Mesothelial cell of epicardium (in vitro differentiated cells): ENCODE measurements around the gene VTA1. TPM values are rescaled to one million over a fixed set of nuclear protein-coding genes. Genes with fewer than 3 reads are reported as not detected.

Source experiments
- DNase-seq, 2 experiments: peaks; one replicate each; pipeline ENCODE4 v3.0.0; 2021; ENCODE audit warnings: low spot score in 2 of 2; ENCODE audit not compliant: unreplicated experiment in 2 of 2
- H3K27ac Mint-ChIP-seq: 2 replicates; pipeline ENCODE4 v1.8.0; 2021; ENCODE audit warnings: mixed read lengths
- H3K27me3 Mint-ChIP-seq: 2 replicates; pipeline ENCODE4 v1.8.0; 2021; ENCODE audit warnings: low read depth, mixed read lengths
- H3K36me3 Mint-ChIP-seq: 2 replicates; pipeline ENCODE4 v1.8.0; 2021; ENCODE audit warnings: mixed read lengths
- H3K4me1 Mint-ChIP-seq: 2 replicates; pipeline ENCODE4 v1.8.0; 2021; ENCODE audit warnings: mixed read lengths
- H3K4me3 Mint-ChIP-seq: 2 replicates; pipeline ENCODE4 v1.8.0; 2021; ENCODE audit warnings: mild to moderate bottlenecking, moderate library complexity, mixed read lengths
- H3K9me3 Mint-ChIP-seq: 2 replicates; pipeline ENCODE4 v1.8.0; 2021; ENCODE audit warnings: mixed read lengths
- total RNA-seq: library from RNA; stranded (reverse); gene quantifications from 3 replicates; pipeline ENCODE4 v1.2.1, GENCODE V29; 2021
- TF ChIP-seq, protein P1 (sequence below): fragments of 200-600 bp; sonication (generic); IDR thresholded peaks from one replicate; pipeline ENCODE4 v1.5.0; 2021; ENCODE audit warnings: antibody characterized with exemption; ENCODE audit not compliant: unreplicated experiment

VTA1 gene
- total RNA-seq, 1 donor from 2014 or later = 42.6 TPM

DNA sequence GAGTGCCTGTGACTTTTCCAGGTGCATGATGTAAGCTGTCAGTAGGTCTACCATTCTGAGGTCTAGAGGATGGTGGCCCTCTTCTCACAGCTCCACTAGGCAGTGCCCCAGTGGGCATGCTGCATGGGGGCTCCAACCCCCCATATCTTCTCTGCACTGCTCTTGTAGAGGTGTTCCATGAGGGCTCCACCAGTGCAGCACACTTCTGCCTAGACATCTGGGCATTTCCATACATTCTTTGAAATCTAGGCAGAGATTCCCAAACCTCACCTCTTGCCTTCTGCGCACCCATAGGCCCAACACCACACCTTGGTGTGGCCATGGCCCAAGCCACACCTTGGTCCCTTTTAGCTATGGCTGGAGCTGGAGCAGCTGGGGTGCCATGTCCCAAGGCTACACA is 66.3 kb downstream of the VTA1 start:
- Mint-ChIP-seq H3K9me3 (peaks cover 50% of the 10 kb centered on the region), H3K27ac (no peak overlapping the region), H3K36me3 (peaks cover 58% of the 10 kb centered on the region), H3K4me1 (no peaks in the 10 kb centered on the region), H3K4me3 (no peak overlapping the region), H3K27me3 (no peaks in the 10 kb centered on the region)
- TF ChIP-seq, protein P1, sequence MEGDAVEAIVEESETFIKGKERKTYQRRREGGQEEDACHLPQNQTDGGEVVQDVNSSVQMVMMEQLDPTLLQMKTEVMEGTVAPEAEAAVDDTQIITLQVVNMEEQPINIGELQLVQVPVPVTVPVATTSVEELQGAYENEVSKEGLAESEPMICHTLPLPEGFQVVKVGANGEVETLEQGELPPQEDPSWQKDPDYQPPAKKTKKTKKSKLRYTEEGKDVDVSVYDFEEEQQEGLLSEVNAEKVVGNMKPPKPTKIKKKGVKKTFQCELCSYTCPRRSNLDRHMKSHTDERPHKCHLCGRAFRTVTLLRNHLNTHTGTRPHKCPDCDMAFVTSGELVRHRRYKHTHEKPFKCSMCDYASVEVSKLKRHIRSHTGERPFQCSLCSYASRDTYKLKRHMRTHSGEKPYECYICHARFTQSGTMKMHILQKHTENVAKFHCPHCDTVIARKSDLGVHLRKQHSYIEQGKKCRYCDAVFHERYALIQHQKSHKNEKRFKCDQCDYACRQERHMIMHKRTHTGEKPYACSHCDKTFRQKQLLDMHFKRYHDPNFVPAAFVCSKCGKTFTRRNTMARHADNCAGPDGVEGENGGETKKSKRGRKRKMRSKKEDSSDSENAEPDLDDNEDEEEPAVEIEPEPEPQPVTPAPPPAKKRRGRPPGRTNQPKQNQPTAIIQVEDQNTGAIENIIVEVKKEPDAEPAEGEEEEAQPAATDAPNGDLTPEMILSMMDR = no peak
- DNase-seq = no peak

DNA sequence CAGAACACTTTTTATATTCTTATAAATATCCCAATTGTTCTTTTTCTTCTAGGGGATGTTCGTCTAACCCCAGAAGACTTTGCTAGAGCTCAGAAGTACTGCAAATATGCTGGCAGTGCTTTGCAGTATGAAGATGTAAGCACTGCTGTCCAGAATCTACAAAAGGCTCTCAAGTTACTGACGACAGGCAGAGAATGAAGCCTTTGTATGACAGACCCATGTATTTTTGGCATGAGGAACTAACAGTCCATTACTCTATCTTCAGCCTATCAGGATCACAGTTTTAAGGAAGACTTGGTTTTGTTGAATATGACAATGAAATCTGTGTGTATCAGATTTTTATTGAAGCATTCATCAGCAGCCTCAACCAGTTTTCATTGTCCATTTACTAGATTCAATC is 71.4 kb downstream of the VTA1 start:
- peaks cover 24% of the 10 kb centered on the region for H3K36me3 Mint-ChIP-seq
- H3K27ac Mint-ChIP-seq = no peak overlapping the region
- peaks cover 9% of the 10 kb centered on the region for H3K9me3 Mint-ChIP-seq
- TF ChIP-seq, protein P1 = no peak
- no peak overlapping the region for H3K4me3 Mint-ChIP-seq
- H3K27me3 Mint-ChIP-seq = no peaks in the 10 kb centered on the region
- H3K4me1 Mint-ChIP-seq = no peaks in the 10 kb centered on the region
- DNase-seq = no peak

DNA sequence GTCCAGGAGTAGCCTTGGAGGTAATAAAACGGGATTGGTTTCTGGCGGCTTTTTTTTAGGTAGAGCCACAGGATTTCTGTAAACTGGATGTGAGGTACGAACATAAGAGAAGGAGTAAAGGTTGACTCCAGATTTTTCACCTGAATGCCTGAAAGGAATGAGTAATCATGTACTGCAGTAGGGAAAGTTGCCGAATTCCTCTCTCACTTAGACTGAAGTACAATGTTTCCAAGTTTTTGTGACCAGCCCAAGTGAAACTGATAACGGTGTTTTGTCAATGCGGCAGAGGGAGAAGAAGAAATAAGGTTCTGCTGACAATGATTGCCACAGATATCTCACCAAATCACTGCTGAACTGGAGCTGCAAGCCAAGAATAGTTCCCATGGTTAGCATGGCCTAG is 75.0 kb downstream of the VTA1 start:
- peaks cover 10% of the 10 kb centered on the region for H3K36me3 Mint-ChIP-seq
- no peak for DNase-seq
- no peaks in the 10 kb centered on the region for H3K9me3 Mint-ChIP-seq
- H3K4me1 Mint-ChIP-seq = no peaks in the 10 kb centered on the region
- H3K4me3 Mint-ChIP-seq = no peak overlapping the region
- TF ChIP-seq, protein P1 = no peak
- H3K27ac Mint-ChIP-seq = no peak overlapping the region
- no peaks in the 10 kb centered on the region for H3K27me3 Mint-ChIP-seq

DNA sequence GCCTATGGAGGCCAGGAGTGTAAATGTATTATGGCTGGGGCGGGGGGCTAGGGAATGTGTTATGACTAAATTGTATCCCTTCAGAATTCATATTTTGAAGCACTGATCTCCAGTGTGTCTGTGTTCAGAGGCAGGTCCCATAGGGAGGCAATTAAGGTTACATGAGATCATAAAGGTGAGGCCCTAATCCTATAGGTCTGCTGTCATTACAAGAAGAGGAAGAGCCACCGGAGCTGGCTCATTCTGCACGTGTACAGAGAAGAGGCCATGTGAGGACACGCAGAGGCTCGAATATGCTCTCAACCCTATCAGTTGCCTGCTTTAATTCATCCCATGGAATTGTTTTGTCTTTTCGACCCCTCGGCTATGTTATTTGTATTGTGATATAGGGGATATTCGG is 76.9 kb downstream of the VTA1 start:
- Mint-ChIP-seq H3K4me1 (no peaks in the 10 kb centered on the region), H3K27ac (no peak overlapping the region)
- no peak for DNase-seq

DNA sequence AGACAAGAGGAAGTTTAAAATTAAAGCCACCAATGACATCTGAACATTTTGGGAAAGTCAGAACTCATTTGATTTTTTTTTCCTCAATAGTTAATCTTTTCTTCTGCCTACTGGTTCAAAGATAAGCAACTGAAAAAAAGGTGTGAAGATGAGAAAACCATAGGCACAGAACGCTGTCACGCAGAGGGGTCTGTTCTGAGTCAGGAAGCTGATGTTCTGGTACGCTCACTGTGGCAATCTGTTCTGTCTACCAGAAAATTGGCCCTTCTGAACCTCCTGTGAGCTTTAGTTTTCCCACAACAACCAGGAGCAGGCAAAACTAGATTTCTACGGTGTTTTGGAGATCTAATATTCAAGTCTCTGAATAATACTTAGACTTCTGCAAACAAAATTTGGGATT is 78.1 kb downstream of the VTA1 start:
- TF ChIP-seq, protein P1 = no peak
- no peak for DNase-seq
- Mint-ChIP-seq H3K4me1 (no peaks in the 10 kb centered on the region), H3K9me3 (peaks cover 21% of the 10 kb centered on the region), H3K27ac (no peak overlapping the region), H3K36me3 (peaks cover 4% of the 10 kb centered on the region), H3K27me3 (no peaks in the 10 kb centered on the region), H3K4me3 (no peak overlapping the region)

More for the DNA sequence above, 76.9 kb downstream of the VTA1 start:
- H3K36me3 Mint-ChIP-seq = peaks cover 12% of the 10 kb centered on the region
- no peaks in the 10 kb centered on the region for H3K27me3 Mint-ChIP-seq
- no peak overlapping the region for H3K4me3 Mint-ChIP-seq
- peaks cover 14% of the 10 kb centered on the region for H3K9me3 Mint-ChIP-seq
- TF ChIP-seq, protein P1 = no peak

DNA sequence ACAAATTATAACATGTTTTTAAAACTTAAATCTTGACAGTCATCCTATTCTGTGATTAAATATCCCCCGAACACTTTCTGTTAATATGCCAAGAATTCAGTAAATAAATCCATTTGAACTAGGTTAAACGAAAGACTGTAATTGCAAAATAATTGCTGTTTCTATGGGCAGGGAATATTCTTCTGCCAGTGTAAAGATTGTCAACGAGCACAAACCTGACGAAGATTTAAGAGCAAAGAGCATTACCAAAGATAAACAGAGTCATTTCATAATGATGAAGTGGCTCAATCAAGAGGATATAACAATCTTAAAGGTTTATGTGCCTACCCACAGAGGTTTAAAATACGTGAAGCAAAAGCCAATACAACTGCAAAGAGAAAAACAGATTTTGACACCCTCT is 78.5 kb downstream of the VTA1 start:
- TF ChIP-seq, protein P1 = no peak
- no peak overlapping the region for H3K4me3 Mint-ChIP-seq
- DNase-seq = no peak
- H3K36me3 Mint-ChIP-seq = peaks cover 3% of the 10 kb centered on the region
- no peaks in the 10 kb centered on the region for H3K4me1 Mint-ChIP-seq
- H3K27me3 Mint-ChIP-seq = no peaks in the 10 kb centered on the region
- no peak overlapping the region for H3K27ac Mint-ChIP-seq
- H3K9me3 Mint-ChIP-seq = peaks cover 25% of the 10 kb centered on the region
